H1 (cell line): Measurements from ENCODE around the gene PER2. TPM values are rescaled to one million over a fixed set of nuclear protein-coding genes. Genes with fewer than 3 reads are reported as not detected.

ENCODE experiments used
- CTCF ChIA-PET: fragments of 300-600 bp; sonication (Branson Sonifier 250); formaldehyde crosslinking; loops from one replicate; lab custom pipeline; 2021; ENCODE audit not compliant: partially characterized antibody; lab: Charles Lee
- POLR2A ChIA-PET: fragments of 300-600 bp; sonication (Branson Sonifier 250); formaldehyde crosslinking; loops from one replicate; lab custom pipeline; 2021; ENCODE audit warnings: inconsistent platforms; ENCODE audit not compliant: partially characterized antibody; lab: Charles Lee
- DNase-seq, 2 experiments: peaks; one replicate each; pipeline versions ENCODE4 v3.0.0 to v3.0.0-alpha.2; 2010 to 2022; ENCODE audit warnings: low spot score in 2 of 2, low read depth in 1 of 2, mixed read lengths in 1 of 2
- FAIRE-seq: peaks from 2 replicates; lab custom pipeline; 2011; peaks lifted over from hg19 to GRCh38; lab: Jason Lieb, UNC
- H2AFZ ChIP-seq: 2 replicates; pipeline ENCODE4 v1.8.1; 2012; ENCODE audit warnings: low read length, inconsistent platforms
- H2AK5ac ChIP-seq: 2 replicates; pipeline ENCODE4 v1.6.1; 2013; ENCODE audit warnings: low read depth, low read length
- H2BK120ac ChIP-seq: replicated peaks from 2 replicates; pipeline ENCODE3; 2013; ENCODE audit warnings: low read depth, low read length, inconsistent platforms
- H2BK12ac ChIP-seq: 2 replicates; pipeline ENCODE4 v1.6.1; 2013; ENCODE audit warnings: low read depth, low read length
- H2BK15ac ChIP-seq: 2 replicates; pipeline ENCODE4 v1.6.1; 2013; ENCODE audit warnings: low read length
- H2BK20ac ChIP-seq: 2 replicates; pipeline ENCODE4 v1.6.1; 2013; ENCODE audit warnings: low read length
- H2BK5ac ChIP-seq: 2 replicates; pipeline ENCODE4 v1.6.1; 2013; ENCODE audit warnings: low read depth, low read length
- H3K14ac ChIP-seq: 2 replicates; pipeline ENCODE4 v1.6.1; 2013; ENCODE audit warnings: inconsistent platforms; ENCODE audit not compliant: insufficient read length
- H3K18ac ChIP-seq: 2 replicates; pipeline ENCODE4 v1.6.1; 2013; ENCODE audit warnings: low read length; ENCODE audit errors: extremely low read depth
- H3K23ac ChIP-seq: 2 replicates; pipeline ENCODE4 v1.6.1; 2013; ENCODE audit warnings: inconsistent platforms; ENCODE audit not compliant: insufficient read length
- H3K23me2 ChIP-seq: 2 replicates; pipeline ENCODE4 v1.6.1; 2013; ENCODE audit warnings: low read depth, low read length
- H3K27ac ChIP-seq: 2 replicates; pipeline ENCODE4 v1.6.1; 2011; ENCODE audit warnings: low read depth, low read length, inconsistent platforms
- H3K27me3 ChIP-seq, 4 experiments: replicated peaks in 1 of 4; 1 replicate in 1 of 4; 2 replicates in 3 of 4; pipeline versions ENCODE4 v1.6.1 to v1.8.1; 2011 to 2013; ENCODE audit warnings: low read length in 3 of 4, mild to moderate bottlenecking in 3 of 4, inconsistent platforms in 2 of 4, mixed read lengths in 2 of 4, moderate library complexity in 1 of 4; ENCODE audit not compliant: control insufficient read depth in 3 of 4, insufficient read depth in 3 of 4; ENCODE audit errors: extremely low read depth in 1 of 4
- H3K36me3 ChIP-seq, 4 experiments: 2 replicates each; pipeline versions ENCODE4 v1.6.1 to v1.8.1; 2011 to 2013; ENCODE audit warnings: mild to moderate bottlenecking in 4 of 4, low read length in 3 of 4, moderate library complexity in 2 of 4, control low read depth in 1 of 4, inconsistent platforms in 1 of 4; ENCODE audit not compliant: insufficient read depth in 4 of 4, control insufficient read depth in 2 of 4
- H3K4ac ChIP-seq: replicated peaks from 2 replicates; pipeline ENCODE3; 2013; ENCODE audit warnings: low read length, low read depth, mixed read lengths, inconsistent platforms; ENCODE audit not compliant: insufficient read length
- H3K4me1 ChIP-seq, 4 experiments: replicated peaks in 1 of 4; 1 replicate in 1 of 4; 2 replicates in 3 of 4; pipeline versions ENCODE4 v1.6.1 to v1.8.1; 2011 to 2013; ENCODE audit warnings: low read length in 3 of 4, inconsistent platforms in 2 of 4, mixed read lengths in 1 of 4; ENCODE audit not compliant: insufficient read depth in 4 of 4, control insufficient read depth in 3 of 4
- H3K4me2 ChIP-seq, 2 experiments: 2 replicates each; pipeline versions ENCODE4 v1.6.1 to v1.8.1; 2011 to 2013; ENCODE audit warnings: low read depth in 2 of 2, low read length in 2 of 2, control low read depth in 1 of 2, inconsistent platforms in 1 of 2, mild to moderate bottlenecking in 1 of 2; ENCODE audit not compliant: insufficient read depth in 1 of 2
- H3K4me3 ChIP-seq, 4 experiments: fragments of 200-600, 300-600 bp in 1 of 4; sonication (generic), shearing (Covaris generic), sonication (Bioruptor Twin) in 1 of 4; 2 replicates each; pipeline versions ENCODE4 v1.5.1 to v1.8.1; 2011 to 2016; ENCODE audit warnings: low read length in 4 of 4, low read depth in 3 of 4, control low read depth in 2 of 4, inconsistent platforms in 2 of 4, mild to moderate bottlenecking in 2 of 4, mixed read lengths in 1 of 4, moderate library complexity in 1 of 4; ENCODE audit not compliant: insufficient read depth in 2 of 4; ENCODE audit errors: extremely low read depth in 1 of 4
- H3K56ac ChIP-seq: replicated peaks from 2 replicates; pipeline ENCODE3; 2013; ENCODE audit warnings: low read depth, mild to moderate bottlenecking, mixed read lengths, low read length, inconsistent platforms; ENCODE audit not compliant: insufficient read length
- H3K79me1 ChIP-seq: 2 replicates; pipeline ENCODE4 v1.6.1; 2013; ENCODE audit warnings: low read depth, low read length, control low read depth
- H3K79me2 ChIP-seq, 2 experiments: 2 replicates each; pipeline versions ENCODE4 v1.6.1 to v1.8.1; 2012 to 2013; ENCODE audit warnings: low read length in 2 of 2, mild to moderate bottlenecking in 2 of 2, inconsistent platforms in 1 of 2; ENCODE audit not compliant: insufficient read depth in 2 of 2, control insufficient read depth in 1 of 2
- H3K9ac ChIP-seq, 4 experiments: replicated peaks in 1 of 4; 1 replicate in 1 of 4; 2 replicates in 3 of 4; pipeline versions ENCODE4 v1.6.1 to v1.8.1; 2011 to 2013; ENCODE audit warnings: low read depth in 3 of 4, low read length in 3 of 4, control low read depth in 2 of 4, mild to moderate bottlenecking in 2 of 4, moderate library complexity in 2 of 4, inconsistent platforms in 1 of 4; ENCODE audit errors: extremely low read depth in 1 of 4
- H3K9me3 ChIP-seq, 2 experiments: 2 replicates each; pipeline versions ENCODE4 v1.6.1 to v1.8.1; 2012 to 2013; ENCODE audit warnings: mild to moderate bottlenecking in 2 of 2, moderate library complexity in 2 of 2, control low read depth in 1 of 2, inconsistent platforms in 1 of 2, low read depth in 1 of 2, low read length in 1 of 2, mixed read lengths in 1 of 2; ENCODE audit not compliant: insufficient read depth in 2 of 2
- H4K20me1 ChIP-seq, 2 experiments: replicated peaks in 1 of 2; 2 replicates each; pipeline versions ENCODE3 to v1.8.1; 2011 to 2013; ENCODE audit warnings: inconsistent platforms in 2 of 2, low read length in 2 of 2, mild to moderate bottlenecking in 1 of 2; ENCODE audit not compliant: insufficient read depth in 2 of 2, control insufficient read depth in 1 of 2
- H4K5ac ChIP-seq: 2 replicates; pipeline ENCODE4 v1.6.1; 2013; ENCODE audit warnings: low read length, low read depth, mixed read lengths, inconsistent platforms; ENCODE audit not compliant: insufficient read length
- H4K8ac ChIP-seq: 2 replicates; pipeline ENCODE4 v1.8.0; 2013; ENCODE audit warnings: mild to moderate bottlenecking, moderate library complexity, low read length, inconsistent platforms; ENCODE audit not compliant: insufficient read depth; ENCODE audit errors: extremely low read depth
- H4K91ac ChIP-seq: replicated peaks from 2 replicates; pipeline ENCODE3; 2013; ENCODE audit warnings: low read length, mixed read lengths, inconsistent platforms; ENCODE audit not compliant: insufficient read length
- E2F6 ChIP-seq: IDR thresholded peaks from 2 replicates; pipeline ENCODE4 v1.6.1; 2012; ENCODE audit warnings: inconsistent platforms
- EGR1 ChIP-seq: IDR thresholded peaks from 2 replicates; pipeline ENCODE4 v1.6.1; 2011; ENCODE audit warnings: low read depth, low read length, borderline replicate concordance
- RNF2 ChIP-seq: fragments of 200-900, 300-1000 bp; sonication (generic); IDR thresholded peaks from 2 replicates; pipeline ENCODE4 v1.7.1; 2016; ENCODE audit warnings: borderline replicate concordance, low read depth, mild to moderate bottlenecking, antibody characterized with exemption, low read length; ENCODE audit not compliant: poor library complexity, severe bottlenecking; ENCODE audit errors: missing control alignments
- TAF1 ChIP-seq: IDR thresholded peaks from 2 replicates; pipeline ENCODE4 v1.6.1; 2011; ENCODE audit warnings: mild to moderate bottlenecking, low read depth, low read length
- TBP ChIP-seq: IDR thresholded peaks from 2 replicates; pipeline ENCODE4 v1.6.1; 2011; ENCODE audit warnings: low read depth, low read length, improper control_type of control experiment
- WGBS, 2 experiments: shearing (Covaris generic) in 1 of 2; methylation state at CpG; one replicate each; pipeline versions ENCODE4 v1.1.6 to v1.1.7; 2013 to 2015; ENCODE audit warnings: low lambda C conversion rate in 2 of 2, mixed read lengths in 2 of 2, inconsistent platforms in 1 of 2, low coverage in 1 of 2, missing lambda C conversion rate in 1 of 2; ENCODE audit not compliant: insufficient replicate concordance in 2 of 2, insufficient coverage in 1 of 2, insufficient read length in 1 of 2; ENCODE audit errors: extremely low coverage in 1 of 2, missing lambda C conversion rate in 1 of 2; 5-methylcytosine and 5-hydroxymethylcytosine counted together
- polyA plus RNA-seq, 7 experiments: library from polyadenylated mRNA; depleted of rRNA in 3 of 7; stranded (reverse) in 5 of 7; unstranded in 2 of 7; fragments of >200 nt in 5 of 7; fragments of 200-250 nt in 2 of 7; gene quantifications; 1 replicate in 5 of 7; 2 replicates in 1 of 7; 4 replicates in 1 of 7; pipeline versions ENCODE4 v1.2.1 to v1.2.3, GENCODE V29; 2011 to 2013; ENCODE audit warnings: missing spikeins in 2 of 7, mixed read lengths in 2 of 7
- total RNA-seq: library from RNA; stranded (reverse); fragmentation: NEBNext Ultra II Directional; extraction: Animal tissue kit (Norgen Biotek cat#: 25700); gene quantifications from 2 replicates; pipeline ENCODE4 v1.2.1, GENCODE V29; 2021

PER2 gene
- total and polyA plus RNA-seq, 2 of the 8 experiments (the other 6 are each of a cell fraction or from before 2014, with no cell fraction given), result 0.91 to 5.5 TPM

- no peak overlapping the region for H3K23ac ChIP-seq
- H3K79me1 ChIP-seq, result no peaks in the 10 kb centered on the region
- DNase-seq (no peak), FAIRE-seq (no peak)
- H4K20me1 ChIP-seq, result no peaks in the 10 kb centered on the region
- no peak overlapping the region for H2BK120ac ChIP-seq
- H3K27ac ChIP-seq, result no peak overlapping the region
- H3K18ac ChIP-seq, result no peak overlapping the region
- WGBS, 2 experiments, result 89% methylated on average over 13 of the region's 13 CpGs; no CpG with 5 or more reads in 1 of the 2 experiments
- H3K9me3 ChIP-seq, result no peaks in the 10 kb centered on the region; a peak in 1 of 4 replicates
- H3K9ac ChIP-seq, result no peak overlapping the region
- no peak overlapping the region for H2AFZ ChIP-seq
- H3K4me2 ChIP-seq, result no peak overlapping the region
- ChIA-PET CTCF (interaction anchor here (0.8 kb wide), 1 partner anchor 9 kb away, joined by 3 read pairs; no protein-coding TSS in a partner anchor), POLR2A (interaction anchor here (1.8 kb wide), 1 partner anchor 15 kb away, joined by 7 read pairs; the partner anchor contains the start of gene HES6)
- H3K27me3 ChIP-seq, result peaks cover 0 to 11% (median 4%) of the 10 kb centered on the region in 4 experiments; a peak in 6 of 7 replicates
- H4K5ac ChIP-seq, result no peak overlapping the region
- no peak overlapping the region for H3K4me3 ChIP-seq
- no peak overlapping the region for H2BK15ac ChIP-seq
- H2AK5ac ChIP-seq, result no peak overlapping the region
- no peak overlapping the region for H4K91ac ChIP-seq
- H3K4ac ChIP-seq, result no peak overlapping the region
- H2BK5ac ChIP-seq, result no peak overlapping the region
- peaks cover 0 to 4% (median 2%) of the 10 kb centered on the region in 4 experiments; a peak in 2 of 7 replicates for H3K4me1 ChIP-seq
- H2BK12ac ChIP-seq, result no peak overlapping the region
- H3K36me3 ChIP-seq, result no peaks in the 10 kb centered on the region
- H3K56ac ChIP-seq, result no peak overlapping the region
- no peak overlapping the region for H4K8ac ChIP-seq
- no peak for TF ChIP-seq TBP
- no peak for TF ChIP-seq TAF1
- no peak for TF ChIP-seq EGR1
- no peak for TF ChIP-seq RNF2
- TF ChIP-seq E2F6, result no peak
- H2BK20ac ChIP-seq, result no peak overlapping the region
- no peaks in the 10 kb centered on the region for H3K23me2 ChIP-seq
- no peaks in the 10 kb centered on the region for H3K79me2 ChIP-seq
- no peak overlapping the region for H3K14ac ChIP-seq
These were observed 63.3 kb downstream of the PER2 start for GRCh38 chr2:238225121-238225520.
